ENCODE results near the gene KCNRG. TPM values are rescaled to one million over a fixed set of nuclear protein-coding genes. Genes with fewer than 3 reads are reported as not detected.

KCNRG gene
- total RNA-seq, 4 donors from 2014 or later = 1.1 to 3.6 (median 2.9) TPM; not detected in 1

DNA sequence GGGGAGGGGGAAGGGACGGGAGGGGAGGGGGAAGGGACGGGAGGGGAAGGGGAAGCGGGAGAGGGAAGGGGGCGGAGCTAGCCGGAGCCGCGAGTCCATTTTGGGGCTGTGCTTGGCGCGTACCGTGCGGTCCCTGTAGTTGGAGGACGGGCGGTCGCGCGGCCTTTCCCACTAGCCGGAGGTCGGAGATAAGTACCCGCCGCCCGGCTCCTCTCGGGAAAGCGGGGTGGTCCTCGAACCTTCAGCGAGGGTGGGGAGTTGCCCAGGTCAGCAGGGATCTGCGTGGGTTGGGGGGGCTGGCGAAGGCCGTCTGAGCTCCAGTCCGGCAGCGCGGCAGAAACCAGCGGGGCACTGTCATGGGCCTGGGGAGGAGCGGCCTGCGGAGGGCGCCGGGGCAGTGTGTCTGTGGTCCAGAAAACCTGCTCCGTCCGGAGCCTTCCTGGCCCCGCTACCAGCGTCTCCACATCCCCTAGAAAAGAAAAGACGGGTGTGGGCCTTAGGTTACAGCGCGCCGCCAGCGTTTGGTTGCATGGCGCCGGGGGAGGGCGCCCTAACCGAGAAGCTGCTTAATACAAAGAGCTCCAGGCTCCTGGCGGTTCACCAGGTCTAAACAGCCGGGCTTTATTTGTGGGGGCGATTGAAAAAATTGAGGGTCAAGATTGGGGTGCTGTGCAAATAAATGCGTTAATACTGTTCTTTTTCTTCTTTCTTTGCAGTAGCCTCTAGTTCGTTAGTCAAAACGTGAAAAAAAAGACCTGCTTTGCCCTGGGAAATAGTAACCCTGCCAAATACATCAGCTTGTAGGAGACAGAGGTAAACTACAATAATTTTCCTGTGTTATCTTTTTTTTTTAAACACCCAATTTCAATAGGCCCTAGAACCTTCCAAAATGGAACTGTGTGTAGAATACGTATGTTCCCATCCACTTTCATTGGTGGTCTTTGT, 18.0 kb upstream of the KCNRG start, which contains the start of gene TRIM13:
Gene TRIM13 (plus strand): TSS at position 92 of the 945 bp plus-strand sequence. CDS start 14,899 bp downstream, outside the sequence.
- H3K4me3 ChIP-seq = peak within 1 kb of the TSS; percentile 88 to 98 (median 94)
- H3K4me1 ChIP-seq = peaks cover 11 to 58% (median 24%) of the 10 kb centered on the region in 3 donors
- peak within 1 kb of the TSS; percentile 99 to 100 (median 99) for H3K27ac ChIP-seq
- TF ChIP-seq CTCF (IDR thresholded peaks at IDR 0.05) = peak; percentile 65 to 77 (median 69)
- TF ChIP-seq POLR2A (IDR thresholded peaks at IDR 0.05) = peak in 2 of 4 donors; percentile 46 to 54
- H3K36me3 ChIP-seq = peaks cover 0 to 38% (median 0%) of the 10 kb centered on the region in 3 donors
- H3K9me3 ChIP-seq = no peaks in the 10 kb centered on the region
- no peaks in the 10 kb centered on the region for H3K27me3 ChIP-seq
- peak; percentile 78 for DNase-seq
- intact Hi-C loops (cut with DNase I) = loop anchor here (2.0 kb wide), 1 partner anchor 86 kb away; no protein-coding TSS in a partner anchor
- 0 to 2% methylated on average over 12 to 23 of the region's 56 CpGs for WGBS, 2 donors

GRCh38 chr13:49997955-49998354, 17.3 kb upstream of the KCNRG start:
- H3K27ac ChIP-seq = peak overlapping the region; percentile 99 to 100 (median 99)
- H3K36me3 ChIP-seq = peaks cover 0 to 46% (median 0%) of the 10 kb centered on the region in 3 donors
- no peaks in the 10 kb centered on the region for H3K27me3 ChIP-seq
- intact Hi-C loops (cut with DNase I) = loop anchor here (2.0 kb wide), 1 partner anchor 85 kb away; no protein-coding TSS in a partner anchor
- H3K4me3 ChIP-seq = peak overlapping the region; percentile 88 to 98 (median 94)
- H3K4me1 ChIP-seq = peaks cover 13 to 65% (median 24%) of the 10 kb centered on the region in 3 donors
- TF ChIP-seq CTCF (IDR thresholded peaks at IDR 0.05) (no peak), POLR2A (IDR thresholded peaks at IDR 0.05) (no peak)
- DNase-seq = no peak
- WGBS, 2 donors = 2 to 9% methylated on average over 4 of the region's 4 CpGs
- no peaks in the 10 kb centered on the region for H3K9me3 ChIP-seq

- intact Hi-C loops (cut with DNase I) = no loop called here
- Histone ChIP-seq H3K4me3 (peak overlapping the region in 3 of 4 donors; percentile 88 to 98 (median 93)), H3K27ac (peak overlapping the region; percentile 25 to 100 (median 99)), H3K27me3 (no peaks in the 10 kb centered on the region), H3K9me3 (no peaks in the 10 kb centered on the region), H3K36me3 (peaks cover 0 to 55% (median 0%) of the 10 kb centered on the region in 3 donors), H3K4me1 (peaks cover 13 to 75% (median 24%) of the 10 kb centered on the region in 3 donors)
- no peak for TF ChIP-seq POLR2A (IDR thresholded peaks at IDR 0.05)
- no peak for TF ChIP-seq CTCF (IDR thresholded peaks at IDR 0.05)
- 72 to 78% methylated on average over 18 to 22 of the region's 22 CpGs for WGBS, 2 donors
- no peak for DNase-seq
Measured at GRCh38 chr13:49998714-49999624, 16.3 kb upstream of the KCNRG start.

DNA sequence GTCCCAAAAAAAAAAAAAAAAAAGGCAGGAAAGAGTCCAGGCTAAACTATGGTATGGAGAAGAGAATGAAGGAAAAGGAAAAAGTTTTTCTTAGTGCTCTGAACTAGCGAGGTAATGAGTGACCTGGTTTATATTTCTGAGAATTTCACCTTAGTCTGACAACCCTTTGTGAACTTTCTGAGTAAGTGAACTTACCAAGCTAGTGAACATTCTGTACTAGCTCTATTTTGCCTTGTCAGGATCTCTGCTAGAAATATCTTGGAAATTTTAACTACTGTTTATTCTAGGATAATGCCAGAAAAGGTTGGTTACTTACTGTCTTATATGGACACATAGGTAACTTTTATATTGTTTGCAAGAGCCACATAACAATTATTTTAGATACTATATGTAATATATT, 14.0 kb upstream of the KCNRG start:
- no peaks in the 10 kb centered on the region for H3K9me3 ChIP-seq
- intact Hi-C loops (cut with DNase I) = no loop called here
- peaks cover 13 to 78% (median 28%) of the 10 kb centered on the region in 3 donors for H3K4me1 ChIP-seq
- peak overlapping the region in 1 of 4 donors; percentile 27 for H3K27ac ChIP-seq
- H3K4me3 ChIP-seq = no peak overlapping the region
- peaks cover 0 to 77% (median 4%) of the 10 kb centered on the region in 3 donors for H3K36me3 ChIP-seq
- no peak for TF ChIP-seq CTCF (IDR thresholded peaks at IDR 0.05)
- no peak for TF ChIP-seq POLR2A (IDR thresholded peaks at IDR 0.05)
- DNase-seq = no peak
- 53 to 77% methylated on average over 1 of the region's 1 CpG for WGBS, 2 donors
- no peaks in the 10 kb centered on the region for H3K27me3 ChIP-seq
